Loucy (cell line): Measurements from ENCODE around the gene TRPM3.

Experiments
- H2AFZ ChIP-seq: fragments of 200-600 bp; sonication (generic); 2 replicates; pipeline ENCODE4 v1.6.0; 2016; ENCODE audit warnings: antibody characterized with exemption, mild to moderate bottlenecking, low read length, moderate library complexity
- H3F3A ChIP-seq: fragments of 200-600 bp; 2 replicates; pipeline ENCODE4 v1.6.0; 2016; ENCODE audit warnings: antibody characterized with exemption, low read depth, mild to moderate bottlenecking
- H3K27me3 ChIP-seq: fragments of 200-600 bp; sonication (generic); 2 replicates; pipeline ENCODE4 v1.6.1; 2014; ENCODE audit warnings: low read length, mild to moderate bottlenecking; ENCODE audit not compliant: insufficient read depth, poor library complexity, severe bottlenecking
- H3K36me3 ChIP-seq: fragments of 200-600 bp; sonication (generic); 2 replicates; pipeline ENCODE4 v1.6.1; 2016; ENCODE audit warnings: low read length; ENCODE audit not compliant: insufficient read depth
- H3K4me1 ChIP-seq: fragments of 200-600 bp; sonication (generic); 2 replicates; pipeline ENCODE4 v1.5.1; 2014; ENCODE audit warnings: low read length, mild to moderate bottlenecking; ENCODE audit not compliant: insufficient read depth, poor library complexity, severe bottlenecking
- H3K4me2 ChIP-seq: fragments of 200-600 bp; sonication (generic); 2 replicates; pipeline ENCODE4 v1.6.0; 2014; ENCODE audit warnings: antibody characterized with exemption, low read length, low read depth, mild to moderate bottlenecking; ENCODE audit not compliant: poor library complexity, severe bottlenecking
- H3K4me3 ChIP-seq: fragments of 200-600 bp; sonication (generic); 2 replicates; pipeline ENCODE4 v1.5.1; 2014; ENCODE audit warnings: low read length, mild to moderate bottlenecking, mixed read lengths; ENCODE audit not compliant: poor library complexity, severe bottlenecking
- H3K79me2 ChIP-seq: fragments of 200-600 bp; sonication (generic); 2 replicates; pipeline ENCODE4 v1.6.1; 2014; ENCODE audit warnings: low read length; ENCODE audit not compliant: insufficient read depth
- H3K9ac ChIP-seq: fragments of 200-600 bp; sonication (generic); 2 replicates; pipeline ENCODE4 v1.6.0; 2014; ENCODE audit warnings: mild to moderate bottlenecking, low read depth, low read length, moderate library complexity; ENCODE audit not compliant: poor library complexity, severe bottlenecking
- H3K9me2 ChIP-seq: fragments of 200-600 bp; sonication (generic); replicated peaks from 2 replicates; pipeline ENCODE4 v1.6.1; 2016; ENCODE audit warnings: low read depth, low read length, mixed read lengths
- H3K9me3 ChIP-seq: fragments of 200-600 bp; sonication (generic); 2 replicates; pipeline ENCODE4 v1.6.1; 2014; ENCODE audit warnings: mild to moderate bottlenecking, antibody characterized with exemption, low read length, low read depth; ENCODE audit not compliant: insufficient read depth
- H4K20me1 ChIP-seq: fragments of 200-600 bp; sonication (generic); 2 replicates; pipeline ENCODE4 v1.6.0; 2014; ENCODE audit warnings: antibody characterized with exemption, low read length, mild to moderate bottlenecking; ENCODE audit not compliant: insufficient read depth, poor library complexity, severe bottlenecking
- CTCF ChIP-seq: fragments of 200-600 bp; sonication (generic); conservative IDR thresholded peaks from 2 replicates; pipeline ENCODE4 v1.5.1; 2014; ENCODE audit warnings: mild to moderate bottlenecking, antibody characterized with exemption, low read length
- EZH2phosphoT487 ChIP-seq: fragments of 200-600 bp; IDR thresholded peaks from 2 replicates; pipeline ENCODE4 v1.6.1; 2018; ENCODE audit warnings: antibody characterized with exemption, mild to moderate bottlenecking, moderate library complexity, borderline replicate concordance

Gene TRPM3

GRCh38 chr9:70795841-70796240 lies 325.6 kb downstream of the TRPM3 start:
- Histone ChIP-seq H3K4me3 (no peak overlapping the region), H3K9ac (no peak overlapping the region), H3K4me1 (no peaks in the 10 kb centered on the region), H3K9me3 (no peaks in the 10 kb centered on the region), H3K36me3 (no peaks in the 10 kb centered on the region), H3F3A (no peaks in the 10 kb centered on the region), H3K4me2 (no peak overlapping the region), H2AFZ (no peak overlapping the region), H3K79me2 (no peaks in the 10 kb centered on the region), H3K9me2 (no peaks in the 10 kb centered on the region), H4K20me1 (no peaks in the 10 kb centered on the region), H3K27me3 (no peaks in the 10 kb centered on the region)
- TF ChIP-seq EZH2phosphoT487 (no peak), CTCF (no peak)

GRCh38 chr9:70792796-70793195 lies 328.6 kb downstream of the TRPM3 start:
- no peak overlapping the region for H3K4me3 ChIP-seq
- H3K9me2 ChIP-seq: no peaks in the 10 kb centered on the region
- no peaks in the 10 kb centered on the region for H3K27me3 ChIP-seq
- TF ChIP-seq CTCF (no peak), EZH2phosphoT487 (no peak)
- H2AFZ ChIP-seq: no peak overlapping the region
- no peaks in the 10 kb centered on the region for H3K36me3 ChIP-seq
- H3K9ac ChIP-seq: no peak overlapping the region
- H3K9me3 ChIP-seq: no peaks in the 10 kb centered on the region
- H3K79me2 ChIP-seq: no peaks in the 10 kb centered on the region
- no peaks in the 10 kb centered on the region for H4K20me1 ChIP-seq
- no peaks in the 10 kb centered on the region for H3F3A ChIP-seq
- no peak overlapping the region for H3K4me2 ChIP-seq
- no peaks in the 10 kb centered on the region for H3K4me1 ChIP-seq

- no peak overlapping the region for H3K4me3 ChIP-seq
- H3K27me3 ChIP-seq: no peaks in the 10 kb centered on the region
- no peaks in the 10 kb centered on the region for H3K9me2 ChIP-seq
- no peak overlapping the region; the same call in 1 of the 2 replicates for H2AFZ ChIP-seq
- no peaks in the 10 kb centered on the region for H3K79me2 ChIP-seq
- no peaks in the 10 kb centered on the region for H3K9me3 ChIP-seq
- TF ChIP-seq CTCF: no peak
- no peak for TF ChIP-seq EZH2phosphoT487
- H3F3A ChIP-seq: no peaks in the 10 kb centered on the region
- H3K4me1 ChIP-seq: no peaks in the 10 kb centered on the region
- H4K20me1 ChIP-seq: no peaks in the 10 kb centered on the region
- no peaks in the 10 kb centered on the region for H3K36me3 ChIP-seq
- no peak overlapping the region for H3K4me2 ChIP-seq
- H3K9ac ChIP-seq: no peak overlapping the region
Measured at GRCh38 chr9:70791936-70792335, 329.5 kb downstream of the TRPM3 start.
